Inferior parietal cortex (tissue), 1 donor: ENCODE data around the gene MMP15.
"Not testable (repeated sequence)": the region's sequence is repeated elsewhere in the genome, so short reads cannot be mapped to it uniquely, and the experiment has no call there.

Experiments
- DNase-seq: peaks from one replicate; pipeline ENCODE4 v3.0.0-alpha.2; 2016; ENCODE audit errors: extremely low spot score

MMP15 gene

DNA sequence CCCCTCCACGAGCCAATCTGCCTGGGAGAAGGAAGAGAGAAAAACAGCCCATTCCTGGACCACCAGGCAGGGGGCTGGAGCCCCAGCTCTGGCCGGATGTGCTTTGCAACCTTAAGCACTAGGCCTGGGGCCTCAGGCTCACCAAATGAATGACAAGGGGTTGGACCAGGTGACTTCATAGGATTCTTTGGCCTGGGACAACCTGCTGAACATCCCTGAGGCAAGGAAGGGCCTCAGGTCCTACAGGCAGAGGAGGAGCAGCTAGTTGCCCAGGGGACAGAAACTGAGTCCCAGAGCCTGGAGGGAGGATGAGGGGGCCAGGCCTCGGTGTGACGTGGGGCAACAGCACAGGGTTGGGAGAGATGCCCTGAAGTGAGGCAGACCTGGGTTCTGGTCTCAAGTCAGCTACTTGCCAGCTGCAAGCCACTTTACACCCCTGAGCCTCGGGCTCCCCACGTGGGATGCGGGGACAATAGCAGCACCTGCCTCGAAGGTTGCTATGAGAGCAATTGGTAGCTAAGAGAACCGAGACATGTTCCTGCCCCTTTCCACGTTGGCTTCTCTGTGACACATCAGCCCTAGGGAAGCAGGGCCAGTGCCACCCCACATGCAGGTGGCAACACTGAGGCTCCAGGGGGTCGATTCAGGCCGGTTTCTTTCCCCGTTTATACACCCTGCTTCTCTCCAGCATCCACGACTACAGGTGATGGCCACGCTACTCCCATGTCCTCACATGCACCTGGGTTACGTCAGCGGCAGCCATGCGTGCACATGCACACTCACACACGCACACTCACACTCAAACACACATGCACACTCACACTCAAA, 61.0 kb downstream of the MMP15 start:
- no peak for DNase-seq

DNA sequence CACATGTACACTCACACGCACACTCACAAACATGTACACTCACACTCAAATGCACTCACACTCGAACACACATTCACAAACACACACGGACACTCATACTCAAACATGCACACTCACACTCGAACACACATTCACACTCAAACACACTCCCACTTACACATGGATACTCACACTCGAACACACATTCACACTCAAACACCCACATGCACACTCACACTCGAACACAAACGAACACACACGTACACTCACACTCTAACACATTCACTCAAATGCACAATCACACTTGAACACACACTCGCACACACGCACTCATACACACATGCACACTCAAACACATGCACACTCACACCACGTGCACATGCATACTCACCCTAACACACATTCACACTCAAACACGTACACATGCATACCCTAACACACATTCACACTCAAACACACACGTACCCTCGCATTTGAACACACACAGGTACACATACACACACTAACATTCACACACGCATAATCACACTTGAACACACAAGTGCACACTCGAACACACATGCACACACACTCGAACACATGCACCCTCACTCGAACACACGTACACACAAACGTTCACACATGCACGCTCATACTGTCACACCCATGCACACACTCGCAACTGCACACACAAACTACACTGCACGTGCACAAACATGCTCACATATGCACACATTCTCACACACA, 61.8 kb downstream of the MMP15 start:
- DNase-seq = no peak

- DNase-seq = no peak
These were observed 62.5 kb downstream of the MMP15 start for GRCh38 chr16:58088091-58088490.

DNA sequence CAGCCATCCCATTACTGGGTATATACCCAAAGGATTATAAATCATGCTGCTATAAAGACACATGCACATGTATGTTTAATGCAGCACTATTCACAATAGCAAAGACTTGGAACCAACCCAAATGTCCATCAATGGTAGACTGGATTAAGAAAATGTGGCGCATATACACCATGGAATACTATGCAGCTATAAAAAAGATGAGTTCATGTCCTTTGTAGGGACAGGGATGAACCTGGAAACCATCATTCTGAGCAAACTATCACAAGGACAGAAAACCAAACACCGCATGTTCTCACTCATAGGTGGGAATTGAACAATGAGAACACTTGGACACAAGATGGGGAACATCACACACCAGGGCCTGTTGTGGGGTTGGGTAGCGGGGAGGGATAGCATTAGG, 64.8 kb downstream of the MMP15 start:
- DNase-seq = not testable (repeated sequence)

DNA sequence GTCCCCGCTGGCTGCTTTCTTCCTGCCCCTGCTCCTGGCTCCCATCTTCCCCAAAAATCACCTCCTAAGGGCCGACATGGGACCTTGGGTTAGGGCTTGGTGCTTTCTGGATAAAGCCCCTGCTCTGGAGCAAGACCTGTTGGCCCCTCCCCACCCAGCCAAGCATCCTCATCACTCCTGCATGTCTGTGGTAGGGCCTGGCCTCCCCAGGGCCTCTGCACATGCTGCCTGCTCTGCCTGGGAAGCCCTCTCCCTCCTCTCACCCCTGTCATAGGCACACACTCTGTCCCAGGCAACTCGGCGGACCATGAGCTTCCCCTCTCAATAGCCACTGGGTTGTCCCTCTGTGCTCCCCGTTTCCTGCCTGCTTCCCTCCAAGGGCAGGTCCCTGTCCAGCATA, 68.5 kb downstream of the MMP15 start:
- DNase-seq = no peak

GRCh38 chr16:58094791-58095574, 69.4 kb downstream of the MMP15 start:
- no peak for DNase-seq

DNA sequence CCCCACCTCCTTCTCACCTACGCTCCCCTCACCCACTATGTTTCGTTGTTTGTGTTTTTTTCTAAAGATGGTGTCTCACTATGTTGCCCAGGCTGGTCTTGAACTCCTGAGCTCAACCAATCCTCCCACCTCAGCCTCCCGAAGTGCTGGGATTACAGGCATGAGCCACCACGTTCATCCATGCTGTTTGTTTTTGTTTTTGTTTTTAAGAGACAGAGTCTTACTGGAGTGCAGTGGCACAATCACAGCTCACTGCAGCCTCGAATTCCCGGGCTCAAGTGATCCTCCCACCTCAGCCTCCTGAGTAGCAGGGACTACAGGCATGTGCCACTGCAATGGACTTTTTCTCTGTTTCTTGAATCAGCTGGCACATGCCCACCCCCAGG, 70.0 kb downstream of the MMP15 start:
- not testable (repeated sequence) for DNase-seq

DNA sequence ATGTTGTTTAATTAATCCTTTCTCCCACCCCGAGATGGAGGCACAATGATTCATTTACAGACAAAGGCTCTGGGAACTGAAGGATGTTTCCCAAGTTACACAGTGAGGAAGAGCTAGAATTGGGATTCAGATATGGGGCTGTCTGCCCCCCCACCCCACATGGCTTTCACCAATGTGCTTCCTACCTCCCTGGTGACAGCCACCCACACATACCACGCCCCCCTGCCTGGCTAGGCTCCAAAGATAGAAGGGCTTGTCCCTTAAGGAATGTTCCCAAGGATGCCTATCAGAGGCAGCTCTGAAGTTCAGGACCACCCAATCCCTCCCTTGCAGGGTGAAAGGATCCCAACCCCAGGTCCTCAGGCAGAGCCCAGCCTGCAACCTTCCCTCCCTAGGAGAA, 70.7 kb downstream of the MMP15 start:
- DNase-seq = no peak
